ENCODE measurements around the gene CFAP74. TPM values are rescaled to one million over a fixed set of nuclear protein-coding genes. Genes with fewer than 3 reads are reported as not detected.

CFAP74 gene
- total RNA-seq, 1 experiment from 2014 or later: not detected

GRCh38 chr1:1978108-1978507, 25.5 kb downstream of the CFAP74 start:
- Mint-ChIP-seq H3K4me1 (ENCODE audit: low read depth, unreplicated experiment) (no peaks in the 10 kb centered on the region), H3K27me3 (ENCODE audit: insufficient read depth, unreplicated experiment) (peaks cover 7% of the 10 kb centered on the region), H3K27ac (ENCODE audit: unreplicated experiment) (no peak overlapping the region), H3K36me3 (ENCODE audit: insufficient read depth, unreplicated experiment) (peaks cover 6% of the 10 kb centered on the region), H3K9me3 (ENCODE audit: unreplicated experiment) (no peaks in the 10 kb centered on the region), H3K4me3 (ENCODE audit: unreplicated experiment) (no peak overlapping the region)
- Histone ChIP-seq H3K36me3 (ENCODE audit: control insufficient read depth, insufficient read depth, low read length) (no peaks in the 10 kb centered on the region), H3K4me3 (ENCODE audit: low read depth, low read length) (no peak overlapping the region), H3K9me3 (no peaks in the 10 kb centered on the region), H3K27me3 (replicated peaks; ENCODE audit: control insufficient read depth, insufficient read depth, low read length) (no peaks in the 10 kb centered on the region), H3K4me1 (no peaks in the 10 kb centered on the region)
- intact Hi-C loops (cut with micrococcal nuclease; ENCODE audit: unreplicated experiment): no loop called here
- CTCF ChIA-PET: no interaction called here
- DNase-seq: no peak
- BruUV-seq (replicated peaks): no TSS peak
- TF ChIP-seq CTCF (IDR thresholded peaks at IDR 0.05; ENCODE audit: insufficient read depth in 1 of 2, low read depth in 1 of 2, low read length in 1 of 2, severe bottlenecking in 1 of 2, unreplicated experiment in 1 of 2): no peak
- POLR2A ChIA-PET: no interaction called here

DNA sequence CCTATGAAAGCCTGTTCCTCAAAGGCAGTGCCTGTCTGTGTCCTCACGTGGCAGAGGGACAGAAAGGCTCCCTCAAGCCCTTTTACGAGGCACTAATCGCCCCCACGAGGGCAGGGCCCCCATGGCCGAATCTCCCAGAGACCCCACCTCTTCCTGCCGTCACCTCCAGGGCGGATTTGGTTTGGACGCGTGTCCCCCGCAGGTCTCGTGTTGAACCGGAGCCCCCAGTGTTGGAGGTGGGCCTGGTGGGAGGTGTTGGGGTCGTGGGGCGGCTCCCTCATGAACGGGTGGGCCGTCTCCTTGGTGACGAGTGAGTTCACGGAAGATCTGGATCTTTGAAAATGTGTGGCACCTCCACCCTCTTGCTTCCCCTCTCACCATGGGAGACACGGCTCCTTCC, 27.6 kb downstream of the CFAP74 start:
- no TSS peak for BruUV-seq (replicated peaks)
- ChIA-PET POLR2A (no interaction called here), CTCF (no interaction called here)
- H3K27ac Mint-ChIP-seq (ENCODE audit: unreplicated experiment): no peak overlapping the region
- no peak for TF ChIP-seq CTCF (IDR thresholded peaks at IDR 0.05; ENCODE audit: insufficient read depth in 1 of 2, low read depth in 1 of 2, low read length in 1 of 2, severe bottlenecking in 1 of 2, unreplicated experiment in 1 of 2)
- intact Hi-C loops (cut with micrococcal nuclease; ENCODE audit: unreplicated experiment): no loop called here
- H3K27me3 ChIP-seq (replicated peaks; ENCODE audit: control insufficient read depth, insufficient read depth, low read length): no peaks in the 10 kb centered on the region
- H3K27me3 Mint-ChIP-seq (ENCODE audit: insufficient read depth, unreplicated experiment): peaks cover 7% of the 10 kb centered on the region
- H3K36me3 Mint-ChIP-seq (ENCODE audit: insufficient read depth, unreplicated experiment): peaks cover 6% of the 10 kb centered on the region
- H3K4me3 ChIP-seq (ENCODE audit: low read depth, low read length): no peak overlapping the region
- H3K36me3 ChIP-seq (ENCODE audit: control insufficient read depth, insufficient read depth, low read length): no peaks in the 10 kb centered on the region
- no peaks in the 10 kb centered on the region for H3K4me1 ChIP-seq
- DNase-seq: no peak
- H3K4me3 Mint-ChIP-seq (ENCODE audit: unreplicated experiment): no peak overlapping the region
- H3K9me3 ChIP-seq: no peaks in the 10 kb centered on the region
- no peaks in the 10 kb centered on the region for H3K9me3 Mint-ChIP-seq (ENCODE audit: unreplicated experiment)
- H3K4me1 Mint-ChIP-seq (ENCODE audit: low read depth, unreplicated experiment): no peaks in the 10 kb centered on the region

- Mint-ChIP-seq H3K4me1 (ENCODE audit: low read depth, unreplicated experiment) (no peaks in the 10 kb centered on the region), H3K4me3 (ENCODE audit: unreplicated experiment) (no peak overlapping the region), H3K9me3 (ENCODE audit: unreplicated experiment) (no peaks in the 10 kb centered on the region), H3K27me3 (ENCODE audit: insufficient read depth, unreplicated experiment) (peaks cover 7% of the 10 kb centered on the region), H3K36me3 (ENCODE audit: insufficient read depth, unreplicated experiment) (peaks cover 6% of the 10 kb centered on the region), H3K27ac (ENCODE audit: unreplicated experiment) (no peak overlapping the region)
- Histone ChIP-seq H3K36me3 (ENCODE audit: control insufficient read depth, insufficient read depth, low read length) (no peaks in the 10 kb centered on the region), H3K9me3 (no peaks in the 10 kb centered on the region), H3K4me3 (ENCODE audit: low read depth, low read length) (no peak overlapping the region), H3K27me3 (replicated peaks; ENCODE audit: control insufficient read depth, insufficient read depth, low read length) (no peaks in the 10 kb centered on the region), H3K4me1 (no peaks in the 10 kb centered on the region)
- intact Hi-C loops (cut with micrococcal nuclease; ENCODE audit: unreplicated experiment): no loop called here
- ChIA-PET CTCF (no interaction called here), POLR2A (no interaction called here)
- no TSS peak for BruUV-seq (replicated peaks)
- TF ChIP-seq CTCF (IDR thresholded peaks at IDR 0.05; ENCODE audit: insufficient read depth in 1 of 2, low read depth in 1 of 2, low read length in 1 of 2, severe bottlenecking in 1 of 2, unreplicated experiment in 1 of 2): no peak
- DNase-seq: no peak
Observed at GRCh38 chr1:1975535-1975934, 28.1 kb downstream of the CFAP74 start.

Measured in Caco-2 (cell line).